PC-9 (cell line): ENCODE results near the gene SPATA12. TPM values are rescaled to one million over a fixed set of nuclear protein-coding genes. Genes with fewer than 3 reads are reported as not detected.

Source experiments
- BruUV-seq: library from RNA; stranded (reverse); fragments of 400-500 nt; replicated peaks from 2 replicates; lab custom pipeline; 2021; lab: Mats Ljungman, UMichigan
- CTCF ChIA-PET: fragments of 300-600 bp; sonication (Branson Sonifier 250); formaldehyde crosslinking; loops from one replicate; lab custom pipeline; 2022; ENCODE audit warnings: antibody characterized with exemption; lab: Charles Lee
- POLR2A ChIA-PET: fragments of 300-600 bp; sonication (Branson Sonifier 250); formaldehyde crosslinking; loops from one replicate; lab custom pipeline; 2022; ENCODE audit warnings: antibody characterized with exemption; ENCODE audit not compliant: unreplicated experiment; lab: Charles Lee
- DNase-seq, 2 experiments: peaks; one replicate each; pipeline versions ENCODE4 v3.0.0 to v3.0.0-alpha.2; 2015 to 2022; ENCODE audit warnings: mixed read lengths in 1 of 2
- H2AFZ ChIP-seq: fragments of 200-600 bp; sonication (generic); 2 replicates; pipeline ENCODE4 v1.8.1; 2017; ENCODE audit warnings: antibody characterized with exemption
- H3F3A ChIP-seq: fragments of 200-600 bp; sonication (generic); 2 replicates; pipeline ENCODE4 v1.8.1; 2017; ENCODE audit warnings: antibody characterized with exemption, mild to moderate bottlenecking, low read depth; ENCODE audit not compliant: insufficient read depth
- H3K27ac ChIP-seq: fragments of 200-600 bp; sonication (generic); 2 replicates; pipeline ENCODE4 v1.6.1; 2016; ENCODE audit warnings: mixed run types
- H3K27me3 ChIP-seq: fragments of 200-600 bp; sonication (generic); 2 replicates; pipeline ENCODE4 v1.6.1; 2016; ENCODE audit warnings: low read depth, mixed run types; ENCODE audit not compliant: insufficient read depth
- H3K36me3 ChIP-seq: fragments of 200-600 bp; sonication (generic); 2 replicates; pipeline ENCODE4 v1.6.1; 2016; ENCODE audit warnings: low read depth, mixed run types
- H3K4me1 ChIP-seq: fragments of 200-600 bp; sonication (generic); replicated peaks from 2 replicates; pipeline ENCODE4 v1.6.1; 2016; ENCODE audit warnings: mixed run types; ENCODE audit not compliant: insufficient read depth
- H3K4me2 ChIP-seq: fragments of 200-600 bp; sonication (generic); 2 replicates; pipeline ENCODE4 v1.6.1; 2017; ENCODE audit warnings: mixed run types
- H3K4me3 ChIP-seq: fragments of 200-600 bp; sonication (generic); 2 replicates; pipeline ENCODE4 v1.6.1; 2016; ENCODE audit warnings: mixed run types
- H3K79me2 ChIP-seq: fragments of 200-600 bp; sonication (generic); 2 replicates; pipeline ENCODE4 v1.6.1; 2017; ENCODE audit warnings: low read depth, mixed run types
- H3K9me2 ChIP-seq: fragments of 200-600 bp; sonication (generic); 2 replicates; pipeline ENCODE4 v1.8.1; 2017; ENCODE audit warnings: mild to moderate bottlenecking; ENCODE audit not compliant: insufficient read depth
- H3K9me3 ChIP-seq: fragments of 200-600 bp; sonication (generic); 2 replicates; pipeline ENCODE4 v1.8.1; 2016; ENCODE audit warnings: low read depth; ENCODE audit not compliant: insufficient read depth
- H4K20me1 ChIP-seq: fragments of 200-600 bp; sonication (generic); 2 replicates; pipeline ENCODE4 v1.8.1; 2017; ENCODE audit not compliant: insufficient read depth
- CTCF ChIP-seq: fragments of 200-600 bp; sonication (generic); conservative IDR thresholded peaks from 2 replicates; pipeline ENCODE4 v1.6.1; 2017; ENCODE audit warnings: mixed run types, antibody characterized with exemption, mild to moderate bottlenecking, moderate library complexity
- EZH2 ChIP-seq: fragments of 200-600 bp; sonication (generic); IDR thresholded peaks from 2 replicates; pipeline ENCODE4 v1.8.0; 2017; ENCODE audit warnings: antibody characterized with exemption, low read depth
- intact Hi-C: fragments of 100-400 bp; cut with micrococcal nuclease; formaldehyde crosslinking; loops from one replicate; pipeline ENCODE4 v1.10.0; 2022; ENCODE audit not compliant: unreplicated experiment
- total RNA-seq: library from RNA; stranded (reverse); gene quantifications from 2 replicates; pipeline ENCODE4 v1.2.3, GENCODE V29; 2021

The SPATA12 gene
- total RNA-seq, 1 experiment from 2014 or later: 0.57 TPM

DNA sequence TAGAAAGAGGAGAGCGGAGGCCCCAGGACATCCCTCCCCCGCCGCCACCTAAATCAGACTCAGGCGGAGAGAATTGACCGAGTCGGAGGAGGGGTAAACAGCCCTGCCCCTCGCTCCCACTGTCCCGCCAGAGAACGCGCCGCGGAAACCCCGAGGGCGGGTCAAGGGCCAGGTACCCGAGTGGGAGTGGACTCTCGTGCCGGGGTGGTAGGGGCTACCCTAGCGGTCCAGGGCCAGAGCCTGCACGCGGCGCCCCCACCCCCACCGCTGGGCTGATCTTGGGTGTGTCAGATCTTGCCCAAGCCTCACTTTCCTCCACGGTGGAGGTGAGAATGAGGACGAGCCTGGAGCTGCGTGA is 19.0 kb downstream of the SPATA12 start:
- peak overlapping the region; percentile 95 for H3K4me3 ChIP-seq
- peaks cover 41% of the 10 kb centered on the region for H3K4me1 ChIP-seq
- no peaks in the 10 kb centered on the region for H3K27me3 ChIP-seq
- H3K27ac ChIP-seq: peak overlapping the region; percentile 89
- peak overlapping the region; percentile 89 for H3K4me2 ChIP-seq
- POLR2A ChIA-PET: interaction anchor here (0.6 to 0.9 kb wide), 3 partner anchors 11 to 380 kb away, joined by 3 to 5 read pairs (median 3); no protein-coding TSS in a partner anchor
- H3K36me3 ChIP-seq: peaks cover 5% of the 10 kb centered on the region
- TF ChIP-seq CTCF (no peak), EZH2 (no peak)
- CTCF ChIA-PET: no interaction called here
- peaks cover 40% of the 10 kb centered on the region for H3K79me2 ChIP-seq
- no peaks in the 10 kb centered on the region for H4K20me1 ChIP-seq
- DNase-seq: no peak
- H3F3A ChIP-seq: peaks cover 18% of the 10 kb centered on the region; the same call in 1 of the 2 replicates
- peak overlapping the region; percentile 80 for H2AFZ ChIP-seq
- no peaks in the 10 kb centered on the region for H3K9me3 ChIP-seq
- no peaks in the 10 kb centered on the region for H3K9me2 ChIP-seq
- intact Hi-C loops: loop anchor here (2.0 kb wide), 1 partner anchor 65 kb away; no protein-coding TSS in a partner anchor
- BruUV-seq: TSS peak; percentile 74

- DNase-seq: no peak
- Histone ChIP-seq H3K27me3 (no peaks in the 10 kb centered on the region), H3K27ac (peak overlapping the region; percentile 89; the same call in 1 of the 2 replicates), H3K9me3 (no peaks in the 10 kb centered on the region), H3F3A (peaks cover 18% of the 10 kb centered on the region; the same call in 1 of the 2 replicates), H3K4me3 (peak overlapping the region; percentile 95), H2AFZ (no peak overlapping the region), H3K4me2 (peak overlapping the region; percentile 89), H3K36me3 (peaks cover 5% of the 10 kb centered on the region; the same call in 1 of the 2 replicates), H3K9me2 (no peaks in the 10 kb centered on the region), H3K79me2 (peaks cover 33% of the 10 kb centered on the region), H3K4me1 (peaks cover 46% of the 10 kb centered on the region), H4K20me1 (no peaks in the 10 kb centered on the region)
- intact Hi-C loops: no loop called here
- ChIA-PET CTCF (no interaction called here), POLR2A (interaction anchor here (0.7 kb wide), 1 partner anchor 73 kb away, joined by 5 read pairs; no protein-coding TSS in a partner anchor)
- TF ChIP-seq CTCF: no peak
- no peak for TF ChIP-seq EZH2
- no TSS peak for BruUV-seq
Measured at GRCh38 chr3:57080171-57080570, 19.7 kb downstream of the SPATA12 start.

DNA sequence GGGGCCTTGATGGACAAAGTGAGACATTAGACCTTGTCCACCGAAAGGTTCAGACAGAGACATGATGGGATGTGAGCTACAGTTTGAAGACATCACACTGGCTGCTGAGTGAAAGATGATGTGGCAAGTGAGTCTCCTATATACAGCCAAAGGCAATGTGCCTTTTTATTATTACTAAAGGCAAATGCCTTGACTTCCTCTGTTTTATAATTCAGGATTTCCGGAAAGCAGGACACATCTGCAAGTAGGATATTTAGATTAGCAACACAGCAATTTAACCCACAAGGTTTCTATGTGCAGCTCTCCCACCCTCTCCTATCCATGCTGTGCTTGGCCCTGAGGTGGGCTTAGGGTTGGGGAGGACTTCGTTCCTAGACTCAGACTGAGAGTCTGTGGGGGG is 20.7 kb downstream of the SPATA12 start:
- H3K36me3 ChIP-seq: peaks cover 3% of the 10 kb centered on the region; the same call in 1 of the 2 replicates
- H3F3A ChIP-seq: peaks cover 18% of the 10 kb centered on the region; the same call in 1 of the 2 replicates
- H3K4me3 ChIP-seq: no peak overlapping the region
- ChIA-PET CTCF (no interaction called here), POLR2A (no interaction called here)
- no peak for TF ChIP-seq CTCF
- no peak for TF ChIP-seq EZH2
- no peak overlapping the region for H3K27ac ChIP-seq
- no peak overlapping the region for H2AFZ ChIP-seq
- peaks cover 23% of the 10 kb centered on the region for H3K79me2 ChIP-seq
- DNase-seq: no peak
- H3K4me2 ChIP-seq: no peak overlapping the region
- no peaks in the 10 kb centered on the region for H3K9me3 ChIP-seq
- H3K4me1 ChIP-seq: peaks cover 48% of the 10 kb centered on the region
- no peaks in the 10 kb centered on the region for H3K9me2 ChIP-seq
- no peaks in the 10 kb centered on the region for H3K27me3 ChIP-seq
- intact Hi-C loops: no loop called here
- BruUV-seq: no TSS peak
- H4K20me1 ChIP-seq: no peaks in the 10 kb centered on the region
